T-helper 1 cell treated with Interleukin-12 subunit alpha and Interleukin-12 subunit beta and Interleukin-4 antibody, amounts not matched to agents 30 ng/mL and 1 ng/mL, for 36 hours (primary cell): Measurements from ENCODE around the gene WDR38. TPM values are rescaled to one million over a fixed set of nuclear protein-coding genes. Genes with fewer than 3 reads are reported as not detected.

Experiments
- intact Hi-C: fragments of 100-400 bp; cut with micrococcal nuclease; formaldehyde crosslinking; loops from one replicate; pipeline ENCODE4 v1.15.1; 2024
- total RNA-seq: library from RNA; stranded (reverse); gene quantifications from 2 replicates; pipeline ENCODE4 v1.2.3, GENCODE V29; 2022

Gene WDR38
- total RNA-seq, 1 donor from 2014 or later: not detected

GRCh38 chr9:124879226-124879625 lies 26.0 kb downstream of the WDR38 start:
- intact Hi-C loops: no loop called here

DNA sequence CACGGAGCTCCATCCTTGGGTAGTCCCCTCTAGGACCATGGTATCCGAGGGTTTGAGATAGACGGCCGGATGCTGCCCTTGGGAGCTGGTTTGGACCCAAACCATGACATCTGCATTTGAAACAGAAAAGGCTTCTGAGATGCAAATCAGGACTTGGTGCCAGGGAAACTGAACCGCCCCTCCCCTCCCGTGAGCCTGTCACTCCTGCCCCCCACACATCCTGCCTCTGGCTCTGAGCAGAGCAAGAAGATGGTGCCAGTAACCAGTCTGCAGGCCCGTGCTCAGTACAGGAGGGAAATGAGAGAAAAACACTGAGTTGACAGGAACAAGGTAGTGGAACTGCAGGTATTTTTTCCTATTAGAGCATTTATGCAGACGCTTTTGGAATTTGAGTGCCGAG lies 27.2 kb downstream of the WDR38 start:
- intact Hi-C loops: no loop called here

DNA sequence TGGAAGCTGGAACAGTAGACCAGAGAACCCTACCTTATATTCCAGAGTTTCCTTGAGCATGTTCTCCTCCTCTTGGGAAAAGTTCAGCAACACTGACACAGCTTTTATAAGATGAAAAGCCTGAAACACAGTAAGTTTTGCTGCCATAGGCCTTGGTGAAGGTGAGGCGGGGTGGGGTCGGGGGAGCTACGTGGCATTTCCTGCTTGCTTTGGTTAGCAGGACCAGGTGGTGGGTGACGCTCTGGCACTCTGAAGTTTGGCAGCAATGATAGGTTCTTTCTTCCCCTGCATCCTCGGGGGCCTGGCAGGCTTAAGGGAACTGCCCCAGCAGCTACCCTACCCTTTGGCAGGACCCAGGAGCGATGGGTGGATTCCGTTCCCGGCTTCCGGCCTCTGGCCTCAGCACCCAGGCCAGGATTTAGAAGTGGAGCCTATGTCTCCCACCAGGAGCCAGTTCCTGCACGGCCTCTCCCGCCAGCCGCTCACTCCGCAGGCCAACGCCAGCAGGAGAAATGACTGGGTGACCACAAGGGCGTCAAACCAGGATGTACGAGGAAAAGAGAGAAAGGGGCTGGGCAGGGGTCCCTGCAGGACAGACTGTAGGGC lies 28.0 kb downstream of the WDR38 start:
- intact Hi-C loops: no loop called here

GRCh38 chr9:124882231-124882630 lies 29.0 kb downstream of the WDR38 start:
- intact Hi-C loops: no loop called here

DNA sequence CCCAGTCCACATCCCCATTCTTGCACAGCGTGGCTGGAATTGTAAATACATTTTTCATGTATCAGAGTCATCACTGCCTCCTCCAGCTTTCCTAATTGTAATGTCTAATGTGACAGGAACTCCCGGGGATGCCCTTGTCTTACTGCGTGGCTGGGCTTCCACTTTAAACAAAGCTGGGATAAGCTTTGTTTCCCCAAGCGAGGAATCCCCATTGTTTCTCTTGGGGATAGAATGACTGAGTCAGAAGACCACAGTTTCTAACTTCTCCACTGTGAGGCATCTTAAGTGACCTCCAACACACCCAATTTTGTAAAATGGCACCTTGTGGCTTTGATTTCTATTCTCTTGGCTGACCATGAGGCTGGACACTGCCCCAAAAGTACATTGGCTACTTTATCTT lies 31.1 kb downstream of the WDR38 start:
- intact Hi-C loops: no loop called here

- intact Hi-C loops: no loop called here
Observed at GRCh38 chr9:124885551-124885950, 32.3 kb downstream of the WDR38 start.

GRCh38 chr9:124886461-124886860 lies 33.2 kb downstream of the WDR38 start:
- intact Hi-C loops: no loop called here

DNA sequence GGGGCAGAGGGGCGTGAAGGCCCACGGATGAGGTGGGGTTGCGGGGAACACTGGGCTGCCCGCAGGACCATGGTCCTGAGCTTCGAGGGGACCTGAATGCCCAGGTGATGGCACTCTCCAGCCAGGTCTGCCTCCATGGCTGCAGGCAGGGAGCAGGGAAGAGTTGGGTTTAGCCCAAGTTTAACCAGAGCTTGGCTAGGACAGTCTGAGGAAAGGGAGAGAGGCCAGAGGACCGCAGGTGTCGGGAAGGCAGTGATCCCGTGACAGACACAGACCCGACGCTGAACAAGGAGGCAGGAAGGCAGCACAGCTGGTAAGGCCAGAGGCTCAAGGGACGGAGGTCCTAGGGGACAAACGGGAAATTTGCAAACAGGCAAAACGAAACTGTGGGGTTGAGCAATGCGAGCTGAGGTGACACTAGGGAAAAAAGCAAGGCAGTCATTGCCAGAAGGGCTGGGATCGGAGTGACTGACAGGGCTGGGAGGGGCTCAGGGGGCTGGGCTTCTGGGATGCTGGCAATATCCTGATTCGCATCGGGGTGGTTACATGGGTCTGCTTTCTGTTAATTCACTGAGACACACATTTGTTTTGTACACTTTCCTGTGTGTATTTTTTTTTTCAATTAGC lies 33.7 kb downstream of the WDR38 start:
- intact Hi-C loops: no loop called here

GRCh38 chr9:124887832-124888231 lies 34.6 kb downstream of the WDR38 start:
- intact Hi-C loops: no loop called here

DNA sequence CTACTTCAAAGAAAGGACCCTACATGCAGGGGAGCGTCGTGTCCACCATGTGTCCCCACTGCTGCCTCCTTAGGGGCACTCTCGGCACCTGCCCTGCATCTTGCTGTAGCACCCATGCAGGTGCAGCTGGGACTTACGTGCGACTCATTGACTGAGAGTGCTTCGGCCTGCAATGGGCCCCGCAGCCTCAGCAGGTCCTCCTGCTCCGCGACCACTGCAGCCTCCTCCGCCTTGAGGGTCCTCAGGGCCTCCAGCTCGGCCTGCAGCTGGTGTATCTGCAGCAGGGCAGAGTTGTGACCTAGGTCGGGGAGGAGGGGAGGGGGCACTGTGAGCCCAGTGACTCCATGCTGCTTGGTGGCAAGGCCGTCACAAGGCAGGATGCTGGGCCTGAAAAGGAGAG lies 35.7 kb downstream of the WDR38 start:
- intact Hi-C loops: no loop called here

DNA sequence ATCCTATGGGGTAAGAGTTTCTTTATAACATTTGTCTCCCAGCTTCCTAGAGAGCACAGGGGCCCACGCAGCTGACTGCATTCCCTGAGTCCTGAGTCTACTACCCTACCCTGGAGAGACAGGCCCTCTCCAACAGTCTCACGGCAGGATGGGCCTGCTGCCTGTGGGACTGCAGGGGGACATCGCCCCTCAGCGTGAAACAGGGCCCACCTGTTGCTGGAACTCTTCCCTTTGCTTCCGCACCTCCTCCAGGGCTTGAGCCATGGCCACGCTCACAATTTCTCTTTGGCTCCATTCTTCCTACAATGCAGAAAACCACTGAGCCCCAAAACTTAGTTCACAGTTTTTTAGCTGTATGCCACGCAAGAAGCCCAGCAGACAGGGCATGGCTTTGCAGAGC lies 36.9 kb downstream of the WDR38 start:
- intact Hi-C loops: no loop called here

DNA sequence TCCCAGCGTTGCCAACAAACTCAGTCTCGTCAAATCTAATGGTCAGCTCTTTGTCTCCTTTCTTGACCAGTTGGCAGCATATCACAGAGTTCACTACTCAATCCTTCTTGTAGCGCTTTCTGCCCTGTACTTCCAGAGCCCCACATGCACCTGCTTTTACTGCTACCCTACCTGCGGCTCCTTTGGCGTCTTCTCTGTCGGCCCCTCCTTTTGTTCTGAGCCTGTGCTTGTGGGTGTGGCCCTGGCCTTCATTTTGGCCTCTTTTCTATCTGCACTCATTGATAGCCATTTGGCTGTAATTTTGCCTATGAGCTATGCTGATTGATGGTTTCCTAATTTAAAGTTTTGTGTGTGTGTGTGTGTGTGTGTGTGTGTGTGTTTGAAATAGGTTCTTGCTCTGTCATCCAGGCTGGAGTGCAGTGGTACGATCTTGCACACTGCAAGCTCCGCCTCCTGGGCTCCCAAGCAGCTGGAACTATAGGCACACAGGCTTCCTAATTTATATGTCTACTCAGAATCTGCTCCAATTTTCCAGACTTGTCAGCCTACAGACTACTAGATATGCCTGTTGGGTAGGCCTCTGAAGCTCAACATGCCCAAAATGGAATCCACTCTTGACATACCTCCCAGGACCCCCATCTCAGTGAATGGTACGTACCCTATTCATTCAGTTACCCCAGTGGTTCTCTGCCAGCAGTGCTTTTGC lies 40.9 kb downstream of the WDR38 start:
- intact Hi-C loops: loop anchor here (1.0 kb wide), 4 partner anchors 24 to 249 kb away; partner anchors contain the start of genes ARPC5L, SCAI and WDR38

- intact Hi-C loops: loop anchor here (1.0 kb wide), 4 partner anchors 24 to 249 kb away; partner anchors contain the start of genes ARPC5L, SCAI and WDR38
Observed at GRCh38 chr9:124894741-124895170, 41.5 kb downstream of the WDR38 start.

- intact Hi-C loops: no loop called here
Observed at GRCh38 chr9:124897570-124898460, 44.6 kb downstream of the WDR38 start.

- intact Hi-C loops: no loop called here
Observed at GRCh38 chr9:124899845-124900244, 46.6 kb downstream of the WDR38 start.

DNA sequence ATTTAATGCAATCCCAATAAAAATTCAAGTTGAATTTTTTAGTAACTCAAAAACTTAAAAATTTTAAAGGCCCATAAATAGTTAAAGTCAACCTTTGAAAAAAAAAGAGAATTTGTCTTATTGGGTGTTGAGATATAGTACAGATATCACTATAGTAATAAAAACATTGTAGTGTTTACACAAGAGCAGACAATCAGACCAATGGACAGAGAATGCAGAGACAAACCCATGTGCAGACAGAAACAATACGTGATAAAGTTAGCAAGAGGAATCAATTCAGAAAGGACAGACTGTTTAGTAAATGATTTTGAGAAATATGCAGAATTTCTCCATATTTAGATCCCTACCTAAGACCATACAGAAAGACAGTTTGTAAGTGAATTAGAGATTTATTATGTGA lies 53.7 kb downstream of the WDR38 start:
- intact Hi-C loops: no loop called here

Other genes starting within 250 kb of the WDR38 start
- gene NR6A1, start 82.1 kb upstream of the WDR38 start, total RNA-seq: 0.59 and 0.81 TPM in 2 replicates
- 0.07 TPM in 1 of 2 replicates, not detected in the other for gene OLFML2A, start 76.3 kb upstream of the WDR38 start, total RNA-seq
- 1,214 and 1,231 TPM in 2 replicates for gene RPL35, start 8.5 kb downstream of the WDR38 start, total RNA-seq
- gene ARPC5L, start 8.7 kb downstream of the WDR38 start, total RNA-seq: 76.6 and 81.1 TPM in 2 replicates
- 17.8 and 18.4 TPM in 2 replicates for gene GOLGA1, start 87.6 kb downstream of the WDR38 start, total RNA-seq